Kidney epithelial cell (primary cell): ENCODE results near the gene CDC25B. TPM values are rescaled to one million over a fixed set of nuclear protein-coding genes. Genes with fewer than 3 reads are reported as not detected.
"Not testable (repeated sequence)": the region's sequence is repeated elsewhere in the genome, so short reads cannot be mapped to it uniquely, and the experiment has no call there.

Source experiments
- DNase-seq: peaks from one replicate; pipeline ENCODE4 v3.0.0-alpha.2; 2010; ENCODE audit warnings: low read depth
- H3K27me3 ChIP-seq: 2 replicates; pipeline ENCODE4 v1.6.0; 2011; ENCODE audit warnings: low read length; ENCODE audit not compliant: control insufficient read depth, insufficient read depth
- H3K36me3 ChIP-seq: 2 replicates; pipeline ENCODE4 v1.5.1; 2011; ENCODE audit warnings: low read length; ENCODE audit not compliant: control insufficient read depth, insufficient read depth
- H3K4me3 ChIP-seq: 2 replicates; pipeline ENCODE4 v1.5.1; 2011; ENCODE audit warnings: low read depth, mild to moderate bottlenecking, control low read depth, low read length
- CTCF ChIP-seq: IDR thresholded peaks from 2 replicates; pipeline ENCODE4 v1.5.1; 2011; ENCODE audit warnings: mild to moderate bottlenecking, moderate library complexity, low read length, control low read depth, inconsistent platforms; ENCODE audit not compliant: insufficient read depth, poor library complexity, severe bottlenecking
- total RNA-seq: library from RNA; depleted of rRNA; stranded (reverse); fragments of >200 nt; gene quantifications from 2 replicates; pipeline ENCODE4 v1.2.3, GENCODE V29; 2015

The CDC25B gene
- total RNA-seq, 1 donor from 2014 or later, result 8.3 TPM

GRCh38 chr20:3785240-3786125 lies 10.6 kb upstream of the CDC25B start:
- Histone ChIP-seq H3K27me3 (no peaks in the 10 kb centered on the region), H3K36me3 (no peaks in the 10 kb centered on the region), H3K4me3 (peak overlapping the region; percentile 63)
- DNase-seq, result no peak
- no peak for TF ChIP-seq CTCF

- DNase-seq, result no peak
- TF ChIP-seq CTCF, result no peak
- no peaks in the 10 kb centered on the region for H3K27me3 ChIP-seq
- no peaks in the 10 kb centered on the region for H3K36me3 ChIP-seq
- peak overlapping the region; percentile 63 for H3K4me3 ChIP-seq
These were observed 10.0 kb upstream of the CDC25B start for GRCh38 chr20:3786126-3786484.

GRCh38 chr20:3786665-3787323 lies 9.3 kb upstream of the CDC25B start, which contains the start of gene CENPB:
Gene CENPB (minus strand): TSS chr20:3786740. CDS start chr20:3786483, 257 bp downstream.
- no peak for TF ChIP-seq CTCF
- H3K36me3 ChIP-seq, result no peaks in the 10 kb centered on the region
- peak within 1 kb of the TSS; percentile 63 for H3K4me3 ChIP-seq
- H3K27me3 ChIP-seq, result no peaks in the 10 kb centered on the region
- no peak for DNase-seq

GRCh38 chr20:3787324-3788014 lies 8.6 kb upstream of the CDC25B start:
- Histone ChIP-seq H3K36me3 (no peaks in the 10 kb centered on the region), H3K4me3 (peak overlapping the region; percentile 34), H3K27me3 (no peaks in the 10 kb centered on the region)
- no peak for DNase-seq
- no peak for TF ChIP-seq CTCF

GRCh38 chr20:3788685-3789155 lies 7.4 kb upstream of the CDC25B start:
- DNase-seq, result no peak
- H3K27me3 ChIP-seq, result no peaks in the 10 kb centered on the region
- H3K4me3 ChIP-seq, result no peak overlapping the region
- no peak for TF ChIP-seq CTCF
- no peaks in the 10 kb centered on the region for H3K36me3 ChIP-seq

GRCh38 chr20:3789201-3789600 lies 6.9 kb upstream of the CDC25B start:
- not testable (repeated sequence) for H3K36me3 ChIP-seq, DNase-seq, H3K27me3 ChIP-seq, H3K4me3 ChIP-seq

- not testable (repeated sequence) for DNase-seq, H3K36me3 ChIP-seq, H3K4me3 ChIP-seq, H3K27me3 ChIP-seq
These were observed 1.9 kb upstream of the CDC25B start for GRCh38 chr20:3794168-3794567.
